ENCODE data around the gene NTRK2. TPM values are rescaled to one million over a fixed set of nuclear protein-coding genes. Genes with fewer than 3 reads are reported as not detected.

The NTRK2 gene
- total RNA-seq, 1 experiment from 2014 or later = 0.06 TPM

- no TSS peak for BruUV-seq (replicated peaks)
- ChIA-PET CTCF (no interaction called here), POLR2A (ENCODE audit: low non-redundant PET) (no interaction called here)
- Histone ChIP-seq H3K27ac (ENCODE audit: low read depth, low read length, poor library complexity, severe bottlenecking) (no peak overlapping the region), H3K9me3 (ENCODE audit: low read depth, low read length, poor library complexity, severe bottlenecking) (no peaks in the 10 kb centered on the region), H3K4me3 (ENCODE audit: low read depth, low read length, poor library complexity, severe bottlenecking) (no peak overlapping the region), H3K36me3 (ENCODE audit: insufficient read depth, low read length, poor library complexity, severe bottlenecking) (no peaks in the 10 kb centered on the region), H3K4me1 (ENCODE audit: insufficient read depth, low read length, poor library complexity, severe bottlenecking) (no peaks in the 10 kb centered on the region), H3K27me3 (replicated peaks; ENCODE audit: insufficient read depth, low read depth, low read length, poor library complexity) (peaks cover 23% of the 10 kb centered on the region)
- TF ChIP-seq, protein P1, sequence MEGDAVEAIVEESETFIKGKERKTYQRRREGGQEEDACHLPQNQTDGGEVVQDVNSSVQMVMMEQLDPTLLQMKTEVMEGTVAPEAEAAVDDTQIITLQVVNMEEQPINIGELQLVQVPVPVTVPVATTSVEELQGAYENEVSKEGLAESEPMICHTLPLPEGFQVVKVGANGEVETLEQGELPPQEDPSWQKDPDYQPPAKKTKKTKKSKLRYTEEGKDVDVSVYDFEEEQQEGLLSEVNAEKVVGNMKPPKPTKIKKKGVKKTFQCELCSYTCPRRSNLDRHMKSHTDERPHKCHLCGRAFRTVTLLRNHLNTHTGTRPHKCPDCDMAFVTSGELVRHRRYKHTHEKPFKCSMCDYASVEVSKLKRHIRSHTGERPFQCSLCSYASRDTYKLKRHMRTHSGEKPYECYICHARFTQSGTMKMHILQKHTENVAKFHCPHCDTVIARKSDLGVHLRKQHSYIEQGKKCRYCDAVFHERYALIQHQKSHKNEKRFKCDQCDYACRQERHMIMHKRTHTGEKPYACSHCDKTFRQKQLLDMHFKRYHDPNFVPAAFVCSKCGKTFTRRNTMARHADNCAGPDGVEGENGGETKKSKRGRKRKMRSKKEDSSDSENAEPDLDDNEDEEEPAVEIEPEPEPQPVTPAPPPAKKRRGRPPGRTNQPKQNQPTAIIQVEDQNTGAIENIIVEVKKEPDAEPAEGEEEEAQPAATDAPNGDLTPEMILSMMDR (conservative IDR thresholded peaks at IDR 0.05; ENCODE audit: low read depth, low read length) = no peak
- TF ChIP-seq EZH2 (IDR thresholded peaks at IDR 0.05; ENCODE audit: borderline replicate concordance, low read depth, low read length, poor library complexity, severe bottlenecking) = no peak
- no peak for DNase-seq (ENCODE audit: low spot score)
- intact Hi-C loops (cut with micrococcal nuclease; ENCODE audit: unreplicated experiment) = no loop called here
Observed at GRCh38 chr9:84778570-84778969, 109.0 kb downstream of the NTRK2 start.

DNA sequence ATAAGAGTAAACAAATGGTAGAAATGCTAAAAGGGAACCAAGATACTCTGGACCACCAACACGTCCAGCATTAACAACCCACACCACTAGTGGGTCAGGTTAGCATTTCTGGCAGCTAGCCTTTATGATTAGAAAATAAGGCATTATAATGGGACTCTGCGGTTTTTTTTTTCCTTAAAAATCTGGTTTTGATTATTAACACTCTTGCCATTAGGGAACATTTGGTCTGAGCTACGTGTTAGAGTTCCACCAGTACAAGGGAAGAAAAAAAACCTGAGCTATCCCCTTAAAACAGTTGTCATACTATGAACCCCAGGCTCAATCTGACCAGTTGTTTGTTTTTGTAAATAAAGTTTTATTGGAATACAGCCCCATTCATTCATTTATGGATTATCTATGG lies 110.4 kb downstream of the NTRK2 start:
- BruUV-seq (replicated peaks) = no TSS peak
- intact Hi-C loops (cut with micrococcal nuclease; ENCODE audit: unreplicated experiment) = loop anchor here (5.0 kb wide), 1 partner anchor 383 kb away; no protein-coding TSS in a partner anchor
- H3K36me3 ChIP-seq (ENCODE audit: insufficient read depth, low read length, poor library complexity, severe bottlenecking) = no peaks in the 10 kb centered on the region

DNA sequence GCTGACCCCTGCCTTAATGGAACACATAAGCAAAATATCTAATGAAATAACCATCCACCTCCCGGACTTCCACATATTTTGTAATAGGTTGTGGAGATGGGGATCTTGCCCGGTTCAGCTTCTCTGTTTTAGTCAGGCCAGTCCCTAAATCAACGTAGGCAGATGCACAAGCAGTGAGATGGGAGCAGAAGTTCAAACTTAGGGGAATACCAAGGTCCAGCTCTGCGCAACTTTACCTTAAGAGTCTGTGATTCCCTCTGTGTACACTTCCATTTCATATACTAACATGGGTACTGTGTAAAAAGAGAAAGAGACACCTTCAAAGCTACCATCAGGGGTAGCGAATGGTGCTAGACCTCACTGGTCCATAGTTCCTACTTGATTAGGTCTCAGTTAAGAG lies 110.9 kb downstream of the NTRK2 start:
- Histone ChIP-seq H3K36me3 (ENCODE audit: insufficient read depth, low read length, poor library complexity, severe bottlenecking) (no peaks in the 10 kb centered on the region), H3K4me1 (ENCODE audit: insufficient read depth, low read length, poor library complexity, severe bottlenecking) (no peaks in the 10 kb centered on the region), H3K9me3 (ENCODE audit: low read depth, low read length, poor library complexity, severe bottlenecking) (no peaks in the 10 kb centered on the region), H3K4me3 (ENCODE audit: low read depth, low read length, poor library complexity, severe bottlenecking) (no peak overlapping the region), H3K27ac (ENCODE audit: low read depth, low read length, poor library complexity, severe bottlenecking) (no peak overlapping the region), H3K27me3 (replicated peaks; ENCODE audit: insufficient read depth, low read depth, low read length, poor library complexity) (peaks cover 23% of the 10 kb centered on the region)
- CTCF ChIA-PET = no interaction called here
- POLR2A ChIA-PET (ENCODE audit: low non-redundant PET) = no interaction called here
- TF ChIP-seq, protein P1 (conservative IDR thresholded peaks at IDR 0.05; ENCODE audit: low read depth, low read length) = no peak
- TF ChIP-seq EZH2 (IDR thresholded peaks at IDR 0.05; ENCODE audit: borderline replicate concordance, low read depth, low read length, poor library complexity, severe bottlenecking) = no peak
- DNase-seq (ENCODE audit: low spot score) = no peak
- BruUV-seq (replicated peaks) = no TSS peak
- intact Hi-C loops (cut with micrococcal nuclease; ENCODE audit: unreplicated experiment) = loop anchor here (5.0 kb wide), 1 partner anchor 383 kb away; no protein-coding TSS in a partner anchor

More for the DNA sequence above, 110.4 kb downstream of the NTRK2 start:
- POLR2A ChIA-PET (ENCODE audit: low non-redundant PET) = no interaction called here
- Histone ChIP-seq H3K4me3 (ENCODE audit: low read depth, low read length, poor library complexity, severe bottlenecking) (no peak overlapping the region), H3K4me1 (ENCODE audit: insufficient read depth, low read length, poor library complexity, severe bottlenecking) (no peaks in the 10 kb centered on the region), H3K27ac (ENCODE audit: low read depth, low read length, poor library complexity, severe bottlenecking) (no peak overlapping the region), H3K27me3 (replicated peaks; ENCODE audit: insufficient read depth, low read depth, low read length, poor library complexity) (peaks cover 23% of the 10 kb centered on the region), H3K9me3 (ENCODE audit: low read depth, low read length, poor library complexity, severe bottlenecking) (no peaks in the 10 kb centered on the region)
- no peak for DNase-seq (ENCODE audit: low spot score)
- CTCF ChIA-PET = interaction anchor here (0.7 kb wide), 1 partner anchor 383 kb away, joined by 3 read pairs; no protein-coding TSS in a partner anchor
- no peak for TF ChIP-seq EZH2 (IDR thresholded peaks at IDR 0.05; ENCODE audit: borderline replicate concordance, low read depth, low read length, poor library complexity, severe bottlenecking)
- TF ChIP-seq, protein P1 (conservative IDR thresholded peaks at IDR 0.05; ENCODE audit: low read depth, low read length) = no peak

Data from A673 (cell line).